NCI-H2081 treated with DMSO at 0.1 percent for 48 hours (cell line): Measurements from ENCODE around the gene IL22RA1.

Experiments used
- DNase-seq: peaks from one replicate; lab custom pipeline; 2025; lab: John Stamatoyannopoulos, UW

The IL22RA1 gene, protein sequence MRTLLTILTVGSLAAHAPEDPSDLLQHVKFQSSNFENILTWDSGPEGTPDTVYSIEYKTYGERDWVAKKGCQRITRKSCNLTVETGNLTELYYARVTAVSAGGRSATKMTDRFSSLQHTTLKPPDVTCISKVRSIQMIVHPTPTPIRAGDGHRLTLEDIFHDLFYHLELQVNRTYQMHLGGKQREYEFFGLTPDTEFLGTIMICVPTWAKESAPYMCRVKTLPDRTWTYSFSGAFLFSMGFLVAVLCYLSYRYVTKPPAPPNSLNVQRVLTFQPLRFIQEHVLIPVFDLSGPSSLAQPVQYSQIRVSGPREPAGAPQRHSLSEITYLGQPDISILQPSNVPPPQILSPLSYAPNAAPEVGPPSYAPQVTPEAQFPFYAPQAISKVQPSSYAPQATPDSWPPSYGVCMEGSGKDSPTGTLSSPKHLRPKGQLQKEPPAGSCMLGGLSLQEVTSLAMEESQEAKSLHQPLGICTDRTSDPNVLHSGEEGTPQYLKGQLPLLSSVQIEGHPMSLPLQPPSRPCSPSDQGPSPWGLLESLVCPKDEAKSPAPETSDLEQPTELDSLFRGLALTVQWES

DNA sequence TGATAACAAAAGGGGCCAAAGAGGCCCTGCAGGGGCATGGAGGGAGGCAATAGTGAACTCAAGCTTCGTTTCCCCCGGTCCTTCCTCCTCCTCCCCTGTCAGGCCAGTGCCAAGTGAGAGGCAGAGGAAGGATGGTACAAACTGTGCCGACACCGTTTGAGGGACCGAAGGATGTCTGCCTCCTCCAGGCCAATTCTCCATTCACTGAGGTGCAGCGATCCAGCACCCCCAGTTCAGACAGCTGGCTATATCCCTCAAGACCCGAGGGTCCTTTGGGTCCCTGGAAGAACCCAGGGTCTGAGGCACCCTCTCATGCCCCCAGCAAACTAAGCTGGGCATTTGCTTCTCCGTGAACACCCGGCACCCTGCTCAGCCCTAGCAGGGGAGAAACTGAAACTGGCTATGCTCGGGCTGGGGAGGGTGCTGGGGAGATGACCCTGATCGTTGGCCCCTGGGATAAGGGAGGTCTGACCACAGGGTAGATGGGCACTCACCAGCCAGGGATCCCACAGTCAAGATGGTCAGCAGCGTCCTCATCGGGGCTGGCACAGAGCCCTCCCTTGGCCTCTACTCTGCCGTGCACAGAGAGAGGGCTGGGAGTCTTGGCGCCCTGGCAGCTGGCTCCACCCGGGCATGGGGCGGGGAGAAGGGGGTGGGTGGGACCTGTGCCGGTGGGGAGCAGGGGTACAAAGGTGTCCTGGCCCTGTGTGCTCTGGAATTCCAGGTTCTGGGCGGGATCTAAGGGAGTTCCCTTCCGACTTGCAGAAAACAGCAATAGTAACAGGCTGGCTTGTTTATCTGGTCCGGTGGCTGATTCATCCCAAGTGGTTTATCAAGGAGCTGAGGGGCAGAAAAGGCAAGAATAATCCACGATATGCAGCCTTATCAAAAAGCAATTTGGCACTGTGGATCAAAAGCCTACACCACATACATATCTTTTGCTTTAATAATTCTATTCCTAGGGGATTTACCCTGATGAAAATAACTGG, at the start of gene IL22RA1:
IL22RA1 (minus strand) TSS at position 595 of the 989 bp plus-strand sequence; CDS start at position 537, 58 bp downstream.
- no peak for DNase-seq

DNA sequence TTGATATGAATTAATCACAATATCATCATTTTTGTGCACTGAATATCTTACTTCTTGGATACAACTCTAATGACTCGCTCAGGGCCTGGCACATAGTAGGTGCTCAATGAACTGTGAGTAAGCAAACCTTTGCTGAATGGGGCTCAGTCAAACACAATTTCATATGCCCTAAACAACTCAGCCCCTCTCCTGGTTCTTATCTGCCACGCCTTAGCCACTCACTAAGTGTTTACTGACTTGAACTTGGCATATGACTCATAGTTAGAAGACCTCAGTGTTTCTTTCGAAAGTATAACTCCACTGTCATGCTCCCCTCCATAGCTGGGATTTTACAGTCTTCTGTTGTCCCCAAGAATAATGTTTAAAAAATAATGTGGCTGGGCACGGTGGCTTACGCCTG, 48.9 kb upstream of the IL22RA1 start:
- no peak for DNase-seq

GRCh38 chr1:24190983-24191461, 48.1 kb upstream of the IL22RA1 start:
- no peak for DNase-seq

- DNase-seq = no peak
Observed at GRCh38 chr1:24189528-24189927, 46.6 kb upstream of the IL22RA1 start.

GRCh38 chr1:24186993-24187790, 44.3 kb upstream of the IL22RA1 start, which contains the start of gene IFNLR1:
Gene IFNLR1 (minus strand): TSS chr1:24187289. CDS start chr1:24187248, 41 bp downstream.
- DNase-seq = peak; percentile 59

DNA sequence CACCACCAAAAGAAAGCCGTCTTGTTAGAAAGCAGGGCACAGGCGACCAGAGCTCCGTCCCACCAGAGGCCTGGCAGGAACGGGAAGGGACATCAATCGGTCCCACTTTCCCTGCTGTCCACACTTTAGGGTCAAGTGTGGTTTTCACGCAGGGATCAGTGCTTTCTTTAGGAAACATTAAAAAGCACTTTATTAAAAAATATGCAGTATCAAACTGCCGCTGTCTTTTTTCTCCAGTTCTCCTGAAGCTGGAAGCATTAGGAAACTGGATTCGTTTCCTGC, 43.7 kb upstream of the IL22RA1 start:
- no peak for DNase-seq

DNA sequence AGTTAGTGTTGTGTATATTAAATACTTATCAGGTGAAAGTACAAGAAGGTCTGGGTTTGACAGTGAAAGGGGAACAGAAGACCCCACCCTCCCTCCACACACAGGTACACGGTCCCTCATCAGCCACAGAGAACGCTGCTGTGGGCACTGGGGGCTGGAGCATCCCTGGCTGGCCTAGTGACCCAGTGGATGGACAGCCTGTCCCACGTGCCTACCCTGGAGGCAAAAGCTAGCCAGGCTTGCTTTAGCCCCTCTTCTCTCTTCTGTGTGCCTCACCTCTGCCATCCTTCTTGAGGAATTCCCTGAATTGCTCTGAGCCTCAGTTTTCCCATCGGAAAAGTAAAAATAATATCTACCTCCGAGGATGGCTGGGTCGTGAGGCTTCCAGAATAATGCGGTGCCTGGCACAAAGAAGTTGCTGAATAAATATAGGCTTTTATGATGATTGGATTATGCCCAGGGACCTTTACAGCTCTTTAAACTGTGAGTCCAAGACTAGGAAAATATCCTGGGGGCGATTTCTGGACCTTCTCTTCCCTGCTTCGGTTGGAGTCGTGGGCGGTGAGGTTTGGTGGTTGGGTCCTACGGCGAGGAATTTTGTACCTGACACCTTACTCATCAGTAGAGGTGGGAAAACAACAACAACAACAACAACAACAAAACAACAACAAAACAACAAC, 43.2 kb upstream of the IL22RA1 start:
- no peak for DNase-seq

GRCh38 chr1:24185076-24185475, 42.1 kb upstream of the IL22RA1 start:
- DNase-seq = no peak

- no peak for DNase-seq
Observed at GRCh38 chr1:24182061-24182460, 39.1 kb upstream of the IL22RA1 start.

DNA sequence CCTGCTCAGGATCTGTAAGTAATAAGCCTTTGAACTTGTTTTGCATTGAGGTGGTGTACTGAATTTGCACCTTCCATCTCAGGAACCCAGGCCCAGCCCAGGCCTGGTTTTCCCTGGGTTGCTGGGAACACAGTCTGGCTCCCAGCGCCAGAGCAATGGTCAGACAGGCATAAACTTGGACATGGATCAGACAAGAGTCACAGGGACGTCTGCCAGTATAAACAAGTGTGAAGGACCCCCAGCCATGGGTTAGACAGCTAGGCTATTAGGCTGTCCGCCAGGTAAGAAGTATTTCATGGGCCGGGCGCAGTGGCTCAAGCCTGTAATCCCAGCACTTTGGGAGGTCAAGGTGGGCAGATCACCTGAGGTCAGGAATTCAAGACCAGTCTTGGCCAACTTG, 38.7 kb upstream of the IL22RA1 start:
- DNase-seq = no peak

DNA sequence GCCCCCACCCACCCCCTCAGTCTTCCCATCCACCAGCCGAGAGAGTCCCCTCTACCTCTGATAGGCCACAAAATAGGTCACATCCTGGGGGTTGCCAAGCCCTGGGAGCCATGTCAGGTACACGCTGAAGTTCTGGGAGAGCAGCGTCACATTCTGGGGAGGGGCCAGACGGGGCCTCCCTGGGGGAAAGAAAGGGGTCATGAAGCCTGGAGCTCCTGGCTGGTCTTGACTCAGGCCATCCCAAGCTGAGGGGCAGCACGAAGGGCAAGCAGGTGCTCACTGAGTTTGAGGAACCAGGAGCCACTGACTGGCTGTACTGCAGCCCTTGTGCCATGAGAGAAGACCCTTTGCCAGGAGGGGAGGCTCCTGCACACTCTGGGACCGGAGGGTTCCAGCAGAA, 37.7 kb upstream of the IL22RA1 start:
- DNase-seq = no peak

GRCh38 chr1:24179251-24179840, 36.4 kb upstream of the IL22RA1 start:
- DNase-seq = no peak

DNA sequence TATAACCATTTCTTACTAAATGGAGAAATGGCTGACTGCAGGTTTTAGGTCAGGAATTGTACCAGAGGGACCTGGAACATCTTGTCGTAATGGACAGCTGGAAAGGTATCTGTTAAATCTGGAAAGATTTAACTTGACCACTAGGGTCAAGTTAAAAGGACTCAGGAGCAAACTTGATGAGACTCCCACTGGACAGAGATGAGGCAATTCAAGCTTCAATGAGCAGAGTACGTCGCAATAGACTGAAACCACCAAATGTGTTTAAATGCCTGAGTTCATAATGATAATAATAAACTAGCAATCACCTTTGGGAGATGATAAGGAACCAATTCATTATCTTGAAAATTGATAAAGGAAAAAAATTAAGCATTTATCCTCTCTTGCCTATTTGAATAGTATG, 35.5 kb upstream of the IL22RA1 start:
- no peak for DNase-seq

DNA sequence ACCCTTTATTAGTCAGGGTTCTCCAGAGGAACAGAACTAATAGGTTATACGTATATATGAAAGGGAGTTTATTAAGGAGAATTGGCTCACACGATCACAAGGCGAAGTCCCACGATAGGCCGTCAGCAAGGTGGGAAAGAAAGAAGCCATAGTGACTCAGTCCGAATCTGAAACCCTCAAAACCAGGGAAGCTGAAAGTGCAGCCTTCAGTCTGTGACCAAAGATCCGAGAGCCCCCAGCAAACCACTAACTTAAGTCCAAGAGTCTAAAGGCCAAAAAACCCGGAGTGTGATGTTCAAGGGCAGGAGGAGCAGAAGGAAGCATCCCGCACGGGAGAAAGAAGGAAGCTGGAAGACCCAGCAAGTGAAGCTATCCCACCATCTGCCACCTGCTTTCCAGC, 34.2 kb upstream of the IL22RA1 start:
- no peak for DNase-seq

- no peak for DNase-seq
Observed at GRCh38 chr1:24175033-24175755, 32.3 kb upstream of the IL22RA1 start.

GRCh38 chr1:24173638-24174575, 31.0 kb upstream of the IL22RA1 start:
- DNase-seq = no peak

DNA sequence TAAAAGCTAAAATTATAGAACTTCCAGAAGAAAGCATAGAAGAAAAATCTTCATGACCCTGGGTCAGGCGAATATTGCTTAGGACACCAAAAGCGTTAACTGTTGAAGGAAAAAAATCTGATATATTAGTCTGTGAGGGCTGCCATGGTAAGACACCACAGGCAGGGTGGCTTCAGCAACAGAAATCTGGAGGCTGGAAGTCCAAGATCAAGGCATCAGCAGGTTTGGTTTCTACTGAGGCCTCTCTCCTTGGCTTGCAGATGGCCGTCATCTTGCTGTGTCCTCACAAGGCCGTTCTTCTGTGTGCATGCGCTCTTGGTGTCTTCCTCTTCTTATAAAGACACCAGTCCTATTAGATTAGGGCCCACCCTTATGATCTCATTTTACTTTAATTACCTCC, 29.7 kb upstream of the IL22RA1 start:
- DNase-seq = no peak

DNA sequence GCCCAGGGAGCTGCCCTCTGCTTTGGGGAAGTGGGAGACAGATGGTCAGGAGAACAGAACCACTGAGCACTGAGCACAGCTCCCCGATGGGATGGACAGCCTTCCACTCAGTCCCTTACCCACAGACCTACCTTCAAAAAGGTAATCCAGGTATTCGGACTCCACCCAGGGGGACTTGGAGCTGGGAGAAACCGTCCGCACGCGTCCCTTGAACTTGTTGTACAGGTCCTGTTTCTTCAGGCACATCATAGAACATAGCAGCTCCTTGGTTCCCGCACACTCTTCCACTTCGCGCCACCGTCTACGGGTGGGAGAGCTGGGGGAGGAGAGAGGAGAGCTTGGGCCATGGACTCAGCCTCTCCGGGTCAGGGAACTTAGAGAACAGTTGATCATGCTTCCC, 26.3 kb upstream of the IL22RA1 start:
- DNase-seq = no peak

DNA sequence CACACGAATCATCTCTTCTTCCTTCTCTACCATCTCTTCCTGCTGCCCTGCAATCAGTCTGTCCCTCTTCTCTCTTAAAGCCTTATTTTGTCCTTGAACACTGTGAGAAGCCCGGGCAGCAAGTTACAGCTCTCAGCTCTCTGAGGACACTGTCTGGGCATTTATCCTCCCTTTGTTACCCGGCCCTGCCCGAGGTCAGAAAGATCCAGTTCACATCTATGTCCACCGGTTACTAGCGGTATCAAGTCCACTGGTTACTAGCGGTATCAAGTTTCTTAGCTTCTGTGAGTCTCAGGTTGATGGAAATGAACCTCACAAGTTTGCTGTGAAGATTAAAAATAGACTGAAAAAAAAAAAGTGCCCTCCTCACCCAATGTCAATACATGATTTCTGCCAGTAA, 25.3 kb upstream of the IL22RA1 start:
- DNase-seq = no peak
